HG02943 (cell line): ENCODE results near the gene ANHX.
"Not testable (repeated sequence)": the region's sequence is repeated elsewhere in the genome, so short reads cannot be mapped to it uniquely, and the experiment has no call there.

Source experiments
- ATAC-seq: cut with Tn5 transposase; IDR thresholded peaks from one replicate; pipeline ENCODE4 v1.9.1; 2021; ENCODE audit warnings: mild to moderate bottlenecking, low read depth, moderate library complexity; ENCODE audit not compliant: unreplicated experiment

The ANHX gene

GRCh38 chr12:133235401-133236112 lies at the start of gene ANHX:
ANHX (minus strand) TSS chr12:133235877; CDS start chr12:133234356, 1,521 bp downstream.
- ATAC-seq: no peak

GRCh38 chr12:133264668-133265067 lies 29.0 kb upstream of the ANHX start:
- ATAC-seq: not testable (repeated sequence)

- no peak for ATAC-seq
Measured at GRCh38 chr12:133264173-133264572, 28.5 kb upstream of the ANHX start.

GRCh38 chr12:133256321-133256720 lies 20.6 kb upstream of the ANHX start:
- ATAC-seq: no peak

DNA sequence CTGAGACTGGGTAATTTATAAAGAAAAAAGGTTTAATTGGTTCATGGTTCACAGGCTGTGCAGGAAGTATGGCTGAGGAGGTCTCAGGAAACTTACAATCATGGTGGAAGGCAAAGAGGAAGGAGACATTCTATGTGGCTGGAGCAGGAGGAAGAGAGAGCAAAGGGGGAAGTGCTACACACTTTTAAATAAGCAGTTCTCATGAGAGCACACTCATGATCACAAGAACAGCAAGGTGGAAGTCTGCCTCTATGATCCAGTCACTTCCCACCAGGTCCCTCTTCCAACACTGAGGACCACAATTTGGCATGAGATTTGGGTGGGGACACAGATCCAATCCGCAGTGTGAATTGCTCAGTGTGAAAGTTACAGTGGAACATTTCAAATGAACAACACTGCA lies 20.2 kb upstream of the ANHX start:
- ATAC-seq: not testable (repeated sequence)

DNA sequence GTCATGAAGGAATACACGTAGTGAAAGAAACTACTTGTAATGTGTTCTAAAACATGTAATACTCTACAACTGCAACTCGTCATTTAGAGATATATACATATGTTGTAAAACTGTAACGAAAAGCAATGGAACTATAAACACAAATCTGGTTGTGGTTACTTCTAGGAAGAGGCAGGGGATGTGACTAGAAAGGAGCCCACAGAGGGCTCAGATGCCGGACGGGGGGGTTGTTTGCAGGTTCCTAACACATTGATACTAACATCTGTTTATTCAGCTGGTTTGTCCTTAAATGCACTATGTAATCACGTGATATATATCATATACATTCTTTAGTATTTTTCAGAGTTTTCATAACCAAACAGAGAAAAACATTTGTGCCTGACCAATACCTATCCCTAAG lies 16.1 kb upstream of the ANHX start:
- ATAC-seq: no peak

DNA sequence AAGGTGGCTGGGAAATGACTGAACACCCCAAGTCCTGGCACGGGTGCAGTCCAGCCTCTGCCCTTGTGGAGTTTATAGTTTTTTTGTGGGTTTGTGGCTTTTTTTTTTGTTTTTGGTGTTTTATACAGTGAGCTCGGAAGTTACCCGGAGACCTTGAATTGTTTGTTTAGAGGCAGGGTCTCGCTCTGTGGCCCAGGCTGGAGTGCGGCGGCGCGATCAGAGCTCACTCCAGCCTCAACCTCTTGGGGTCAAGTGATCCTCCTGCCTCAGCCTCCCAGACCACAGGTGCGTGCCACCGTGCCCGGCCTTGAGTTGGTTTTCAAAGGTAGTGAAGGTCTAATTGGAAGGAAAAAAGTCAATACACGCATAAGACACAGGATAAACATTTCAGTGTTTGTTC lies 879 bp upstream of the ANHX start:
- ATAC-seq: no peak

DNA sequence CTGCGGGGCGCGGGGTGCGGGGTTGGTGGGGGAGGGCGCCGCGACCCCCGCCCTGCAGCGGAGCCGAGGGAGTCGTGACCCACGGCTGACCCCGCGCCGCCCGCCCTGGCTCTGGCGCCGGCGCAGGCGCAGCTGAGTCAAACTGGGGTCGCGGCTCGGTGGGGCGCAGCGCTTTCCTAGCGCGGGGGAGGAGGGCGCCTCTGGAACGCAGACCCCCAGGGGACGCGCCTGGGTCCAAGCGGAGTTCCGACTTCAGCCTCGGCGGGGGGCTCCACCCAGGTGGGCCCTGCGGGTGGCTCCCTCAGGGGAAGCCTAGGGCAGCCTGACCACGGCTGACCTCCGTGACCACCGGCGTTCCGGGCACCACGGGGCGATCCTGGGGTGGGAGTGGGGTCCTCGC lies 467 bp upstream of the ANHX start:
- no peak for ATAC-seq

- no peak for ATAC-seq
Measured at GRCh38 chr12:133234971-133235370, 706 bp downstream of the ANHX start.

GRCh38 chr12:133233993-133234564 lies 1.6 kb downstream of the ANHX start:
- ATAC-seq: no peak

DNA sequence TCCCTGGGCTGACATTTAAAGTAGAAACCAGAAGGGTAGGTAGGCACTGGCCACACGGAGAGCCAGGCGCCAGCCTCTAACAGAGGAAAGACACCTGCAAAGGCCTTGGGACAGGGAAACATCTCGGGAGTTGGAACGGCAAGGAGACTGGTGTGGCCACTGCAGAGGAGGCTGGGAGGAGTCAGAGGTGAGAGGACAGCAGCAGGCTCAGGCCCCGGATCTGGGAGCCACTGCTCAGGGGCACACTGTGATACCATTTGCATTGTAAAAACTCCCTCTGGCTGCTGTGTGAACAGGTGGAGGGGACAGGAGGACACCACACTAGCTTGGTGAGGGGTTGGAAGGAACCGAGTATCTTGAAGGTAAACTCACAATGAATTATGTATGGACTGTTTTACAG lies 2.7 kb downstream of the ANHX start:
- ATAC-seq: no peak

DNA sequence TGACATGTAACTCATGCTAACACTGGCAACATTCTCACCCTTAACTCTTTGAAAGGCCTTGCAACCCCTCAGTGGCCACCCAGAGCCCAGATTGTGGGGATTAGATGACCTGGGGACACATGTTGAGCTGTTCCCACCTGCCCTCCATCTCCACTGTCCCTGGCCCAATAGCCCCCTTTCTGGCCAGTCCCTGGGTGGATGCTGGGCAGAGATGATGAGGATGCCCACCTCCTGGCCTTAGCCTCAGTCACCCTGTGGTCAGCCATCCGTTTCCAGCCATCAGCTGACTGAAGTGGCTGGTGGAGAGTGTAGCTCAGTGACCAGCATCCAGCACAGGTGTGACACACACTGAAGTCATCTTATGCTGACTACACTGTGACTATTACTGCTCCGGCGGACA lies 4.7 kb downstream of the ANHX start:
- no peak for ATAC-seq

GRCh38 chr12:133227281-133227852 lies 8.3 kb downstream of the ANHX start:
- no peak for ATAC-seq

DNA sequence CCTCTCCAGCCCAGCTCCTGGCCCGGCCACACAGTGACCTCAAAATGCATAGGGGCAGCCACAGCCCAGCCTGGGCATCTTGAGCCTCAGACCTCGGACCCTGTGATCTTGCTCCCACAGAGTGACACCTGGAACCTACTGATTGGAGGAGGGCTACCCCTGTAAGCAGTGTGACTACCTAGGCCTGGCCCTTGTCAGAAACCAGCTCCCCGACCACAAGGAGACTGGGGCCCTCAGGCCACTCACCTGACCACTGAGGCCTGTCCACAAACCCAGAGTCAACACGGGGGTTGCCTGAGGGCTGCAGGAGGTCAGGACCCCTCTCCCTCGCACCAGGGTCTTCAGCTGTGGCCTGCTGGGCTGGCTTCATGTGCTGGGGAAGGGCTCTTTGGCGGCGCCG lies 9.0 kb downstream of the ANHX start:
- ATAC-seq: no peak

GRCh38 chr12:133225527-133225926 lies 10.2 kb downstream of the ANHX start:
- ATAC-seq: no peak

- no peak for ATAC-seq
Measured at GRCh38 chr12:133222211-133222610, 13.5 kb downstream of the ANHX start.

- no peak for ATAC-seq
Measured at GRCh38 chr12:133221241-133221640, 14.4 kb downstream of the ANHX start.

DNA sequence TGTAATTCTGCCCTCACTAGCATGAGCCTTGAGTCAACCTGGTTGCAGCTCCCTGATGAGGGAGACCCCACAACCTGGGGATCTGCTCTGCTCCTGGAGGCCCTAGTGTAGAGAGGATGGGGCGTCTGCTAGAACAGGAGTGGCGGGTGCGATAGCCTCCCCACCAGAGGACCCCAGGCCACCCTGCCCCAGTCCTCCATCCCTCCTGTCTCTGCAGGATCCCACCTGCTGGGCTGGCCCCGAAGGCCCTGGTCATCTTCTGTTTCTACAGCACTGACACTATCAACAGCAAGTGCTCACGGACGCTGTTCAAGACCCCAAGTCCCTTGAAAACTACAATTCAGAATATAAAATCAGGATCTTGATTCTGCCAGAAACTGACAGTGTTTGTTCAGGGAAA lies 15.2 kb downstream of the ANHX start:
- ATAC-seq: no peak

- no peak for ATAC-seq
Measured at GRCh38 chr12:133217219-133217618, 18.5 kb downstream of the ANHX start.

DNA sequence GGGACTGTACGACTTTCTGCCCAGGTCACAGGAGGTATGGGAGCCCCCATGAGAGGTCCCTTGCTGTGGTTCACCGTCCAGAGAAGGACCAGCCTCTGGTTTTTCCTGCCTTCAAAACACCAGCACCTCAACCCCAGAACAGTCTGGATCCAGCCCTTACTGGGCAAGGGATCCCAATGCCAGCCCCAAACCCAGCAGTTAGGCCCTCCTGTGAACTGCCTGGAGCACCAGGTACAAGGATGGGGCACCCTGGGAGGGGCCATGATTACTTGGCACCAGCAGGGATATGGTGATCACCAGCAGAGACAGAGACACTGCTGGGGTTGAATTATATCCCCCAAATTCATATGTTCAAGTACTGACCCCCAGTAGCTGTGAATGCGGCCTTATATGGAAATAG lies 20.0 kb downstream of the ANHX start:
- no peak for ATAC-seq

DNA sequence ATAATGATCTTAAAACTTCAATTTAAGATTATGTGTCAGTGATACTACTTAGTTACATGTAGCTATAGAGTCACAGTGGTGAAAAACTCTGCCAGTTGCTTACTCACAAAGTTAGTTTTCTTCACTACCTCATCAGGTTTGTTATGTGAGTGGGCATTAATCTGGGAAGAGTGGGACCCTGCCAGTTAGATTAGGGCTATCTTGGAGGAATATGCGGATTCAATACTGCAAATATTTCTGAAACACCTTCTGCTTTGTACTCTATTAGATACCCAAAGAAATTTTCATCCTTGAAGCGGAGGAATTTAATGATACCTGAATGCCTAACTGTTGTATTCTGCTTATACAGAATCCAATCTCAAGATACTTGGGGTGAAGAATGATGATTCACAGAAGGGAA lies 29.3 kb downstream of the ANHX start:
- no peak for ATAC-seq

DNA sequence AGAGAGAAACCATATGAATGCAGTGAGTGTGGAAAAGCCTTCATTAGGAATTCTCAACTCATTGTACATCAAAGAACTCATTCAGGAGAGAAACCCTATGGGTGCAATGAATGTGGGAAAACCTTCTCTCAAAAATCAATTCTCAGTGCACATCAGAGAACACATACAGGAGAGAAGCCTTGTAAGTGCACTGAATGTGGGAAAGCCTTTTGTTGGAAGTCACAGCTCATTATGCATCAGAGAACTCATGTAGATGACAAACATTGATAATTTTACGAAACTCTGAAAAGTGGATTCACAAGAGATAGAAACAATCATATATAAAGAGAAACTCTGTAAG lies 31.4 kb downstream of the ANHX start:
- ATAC-seq: no peak
